ENCODE data around the gene CENPS.

GRCh38 chr1:10451287-10451686 is 21.1 kb downstream of the CENPS start:
- TF ChIP-seq RCOR1 (IDR thresholded peaks at IDR 0.05; ENCODE audit: borderline replicate concordance in 1 of 2, low read depth in 2 of 2, low read length in 2 of 2) (no peak), KLF13 (tag; IDR thresholded peaks at IDR 0.05; ENCODE audit: borderline replicate concordance, low read depth) (no peak), RNF219 (CRISPR knock-in tag; IDR thresholded peaks at IDR 0.05) (no peak), ATF1 (CRISPR knock-in tag; IDR thresholded peaks at IDR 0.05) (no peak), ATF1 (tag; IDR thresholded peaks at IDR 0.05) (no peak), MAX (CRISPR knock-in tag; IDR thresholded peaks at IDR 0.05) (no peak), CTCF (IDR thresholded peaks at IDR 0.05 in 2 of 3, conservative IDR thresholded peaks at IDR 0.05 in 1 of 3; ENCODE audit: insufficient read depth in 2 of 3, low read depth in 1 of 3, low read length in 3 of 3) (no peak), TCF7 (IDR thresholded peaks at IDR 0.05; ENCODE audit: borderline replicate concordance) (no peak), CBX2 (IDR thresholded peaks at IDR 0.05; ENCODE audit: insufficient read depth, low read length, poor library complexity, severe bottlenecking) (no peak), NFRKB (IDR thresholded peaks at IDR 0.05; ENCODE audit: low read depth) (no peak), POLR2A (conservative IDR thresholded peaks at IDR 0.05) (no peak), ETV5 (CRISPR knock-in tag; IDR thresholded peaks at IDR 0.05; ENCODE audit: low read depth) (no peak)

Measured in K562 (cell line).